COLO668 (cell line): Measurements from ENCODE around the gene TIMM10.

ENCODE experiments used
- DNase-seq: peaks from one replicate; lab custom pipeline; 2025; ENCODE audit not compliant: unreplicated experiment; lab: John Stamatoyannopoulos, UW

The TIMM10 gene, protein sequence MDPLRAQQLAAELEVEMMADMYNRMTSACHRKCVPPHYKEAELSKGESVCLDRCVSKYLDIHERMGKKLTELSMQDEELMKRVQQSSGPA

GRCh38 chr11:57530596-57531507, at the start of gene TIMM10:
Gene TIMM10 (minus strand): TSS chr11:57530754. CDS start chr11:57530189, 565 bp downstream.
- peak; percentile 95 for DNase-seq

- DNase-seq = no peak
These were observed 43.5 kb upstream of the TIMM10 start for GRCh38 chr11:57574061-57574460.

DNA sequence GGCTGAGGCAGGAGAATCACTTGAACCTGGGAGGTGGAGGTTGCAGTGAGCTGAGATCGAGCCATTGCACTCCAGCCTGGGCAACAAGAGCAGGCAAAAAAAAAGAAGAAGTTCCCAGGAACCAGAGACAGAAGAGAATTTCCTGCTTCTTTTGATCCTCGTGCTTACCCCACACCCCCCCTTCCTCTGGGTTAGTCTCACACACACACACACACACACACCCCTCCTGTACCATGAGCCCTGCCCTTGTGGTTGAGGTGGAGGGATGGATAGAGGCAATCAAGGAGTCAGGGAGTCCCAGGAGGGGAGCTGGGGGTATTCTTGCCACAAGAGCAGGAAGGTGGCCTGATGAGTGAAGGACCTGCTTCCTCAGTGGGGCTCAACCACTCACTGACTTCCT, 41.1 kb upstream of the TIMM10 start:
- DNase-seq = no peak

DNA sequence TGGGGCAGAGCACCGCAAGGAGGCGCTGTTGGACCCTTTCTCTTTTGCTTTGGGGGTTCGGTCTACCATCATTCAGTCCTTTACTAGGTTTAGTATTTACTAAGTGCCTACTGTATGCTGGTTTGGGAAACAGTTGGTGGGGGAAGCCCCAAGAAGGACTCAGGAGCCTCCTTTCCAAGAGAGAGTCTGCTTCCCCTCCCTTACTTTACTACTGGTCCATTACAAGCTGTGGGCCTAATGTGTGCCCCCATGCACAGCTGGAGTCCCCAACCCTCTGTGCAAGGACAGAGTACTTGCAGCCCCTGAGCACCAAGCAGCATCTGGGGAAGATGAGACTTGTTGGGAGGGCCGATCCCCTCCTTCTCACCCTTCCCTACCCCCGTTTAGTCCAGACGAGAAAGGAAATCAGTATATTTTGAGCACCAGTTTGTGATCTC, 37.8 kb upstream of the TIMM10 start:
- no peak for DNase-seq

DNA sequence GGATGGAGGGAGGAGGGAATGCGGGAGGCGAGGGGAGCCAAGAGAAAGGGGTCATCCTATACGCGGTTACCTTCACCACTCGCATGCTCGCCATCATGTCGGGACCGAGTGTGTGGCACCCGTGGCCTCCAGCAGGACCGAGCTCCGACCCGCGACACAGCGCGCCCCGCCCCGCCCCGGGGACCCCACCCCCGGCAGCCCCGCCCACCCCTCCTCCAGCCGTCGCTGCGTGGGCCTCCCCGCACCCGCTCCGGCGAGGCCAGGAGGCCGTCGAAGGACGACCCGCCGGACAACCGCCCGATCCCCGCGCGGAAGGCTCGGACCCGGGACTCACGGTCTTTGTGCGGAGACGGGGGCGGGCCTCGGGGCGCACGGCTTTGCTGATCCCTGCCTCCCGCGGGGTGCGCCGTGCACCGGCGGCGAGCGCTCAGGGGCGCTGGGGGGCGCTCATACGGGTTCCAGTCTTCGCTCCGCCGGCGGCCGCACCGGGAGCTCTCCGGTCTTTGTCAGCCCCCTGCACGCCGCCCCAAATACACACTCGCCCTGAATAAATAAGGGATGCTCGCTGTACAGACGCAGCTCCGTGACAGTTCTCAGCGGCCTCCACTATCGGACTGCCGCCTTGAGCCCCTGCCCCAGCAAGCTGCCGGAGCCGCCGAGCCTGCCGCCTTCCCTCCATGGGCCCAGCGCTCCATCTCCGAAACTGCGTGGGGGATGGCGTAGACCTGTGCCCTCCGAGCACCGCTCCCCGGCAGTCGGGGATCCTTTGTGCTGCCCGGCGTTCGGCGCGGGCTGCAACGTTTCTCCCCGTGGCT, 37.2 kb upstream of the TIMM10 start, which contains the start of gene UBE2L6:
Gene UBE2L6, minus strand, starts transcription at position 158 of the 815 bp plus-strand sequence. Its CDS starts 61 bp downstream, at position 97.
- peak; percentile 74 for DNase-seq

DNA sequence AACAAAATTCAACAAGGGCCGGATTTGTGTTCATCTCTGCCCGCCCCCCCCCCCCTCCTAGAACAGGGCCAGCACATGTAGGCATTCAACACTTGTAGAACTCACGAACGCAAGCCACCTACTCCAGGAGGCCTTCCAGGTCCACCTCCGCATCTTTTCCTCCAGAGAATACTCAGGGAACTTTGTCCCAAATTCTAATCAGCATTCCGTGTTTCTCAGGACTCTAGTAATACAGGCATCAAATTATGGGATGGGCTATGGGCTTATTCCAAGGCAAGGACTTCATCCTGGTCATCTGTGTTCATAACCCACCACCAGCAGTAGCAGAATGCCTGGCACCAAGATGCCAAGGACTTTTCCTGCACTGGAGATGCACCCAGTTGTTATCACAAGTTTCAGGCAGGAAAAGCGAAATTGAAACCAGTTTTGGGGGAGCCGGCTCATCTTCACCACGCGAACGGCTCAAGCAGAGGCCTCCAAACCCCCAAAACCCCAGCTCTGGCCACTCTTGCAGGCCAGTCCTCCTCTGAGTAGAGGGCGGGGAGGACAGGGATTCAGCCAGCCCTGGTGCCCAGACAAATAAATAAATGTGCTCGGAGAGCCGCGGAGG, 36.5 kb upstream of the TIMM10 start:
- DNase-seq = no peak

DNA sequence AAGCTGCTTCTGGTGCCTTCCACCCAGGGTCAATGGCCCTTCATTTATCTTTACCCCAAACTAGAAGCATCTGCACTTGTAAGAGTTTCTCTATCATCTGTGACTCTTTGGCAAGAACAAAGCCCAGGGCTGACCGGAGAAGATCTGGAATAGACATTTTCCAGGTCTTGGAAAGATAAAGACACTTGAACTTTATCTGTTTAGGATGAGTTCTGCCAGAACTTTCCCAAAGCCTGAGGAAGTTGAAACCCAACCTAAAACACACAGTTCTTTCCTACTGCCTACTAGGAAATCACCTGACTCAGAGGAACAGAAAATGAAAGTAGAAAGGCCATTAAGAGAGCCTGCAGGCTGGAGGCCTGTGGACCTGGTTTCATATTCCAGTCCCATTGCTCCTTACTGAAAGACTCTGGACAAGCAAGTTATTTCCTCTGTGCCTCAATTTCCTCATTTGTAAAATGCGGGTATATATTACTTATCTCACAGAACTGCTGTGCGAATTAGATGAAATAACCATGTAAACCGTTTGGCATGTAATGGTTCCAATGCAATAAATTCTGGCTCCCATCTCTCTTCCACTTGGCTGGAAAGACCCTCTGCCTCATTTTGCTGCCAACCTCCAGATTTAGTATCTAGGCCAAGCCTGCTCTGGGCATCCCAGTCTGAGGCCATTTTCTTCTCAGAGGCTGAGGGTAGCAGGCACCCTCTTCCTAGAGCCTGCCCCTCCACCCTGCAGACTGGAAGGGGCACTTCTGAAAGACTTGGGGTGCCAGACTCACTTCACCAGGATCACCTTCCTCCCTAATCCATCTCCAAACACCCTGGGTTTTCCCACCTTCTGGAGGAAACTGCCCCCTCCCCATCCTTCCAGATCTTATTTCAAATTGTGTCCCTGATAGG, 35.7 kb upstream of the TIMM10 start:
- peak; percentile 6 for DNase-seq

GRCh38 chr11:57562596-57562995, 32.0 kb upstream of the TIMM10 start:
- no peak for DNase-seq

- no peak for DNase-seq
These were observed 29.6 kb upstream of the TIMM10 start for GRCh38 chr11:57560146-57560545.

DNA sequence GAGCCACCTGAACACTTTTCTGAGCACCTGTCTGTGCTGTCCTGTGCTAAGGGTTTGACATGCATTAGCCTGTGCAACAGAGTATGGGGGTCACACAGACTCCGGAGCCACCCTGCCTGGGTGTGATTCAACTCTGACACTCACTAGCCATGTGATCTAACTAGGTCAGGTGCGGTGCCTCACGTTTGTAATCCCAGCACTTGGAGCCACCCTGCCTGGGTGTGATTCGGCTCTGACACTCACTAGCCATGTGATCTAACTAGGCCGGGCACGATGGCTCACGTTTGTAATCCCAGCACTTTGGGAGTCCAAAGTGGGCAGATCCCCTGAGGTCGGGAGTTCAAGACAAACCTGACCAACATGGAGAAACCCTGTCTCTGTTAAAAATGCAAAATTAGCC, 25.5 kb upstream of the TIMM10 start:
- DNase-seq = no peak

GRCh38 chr11:57555393-57555792, 24.8 kb upstream of the TIMM10 start:
- DNase-seq = no peak

DNA sequence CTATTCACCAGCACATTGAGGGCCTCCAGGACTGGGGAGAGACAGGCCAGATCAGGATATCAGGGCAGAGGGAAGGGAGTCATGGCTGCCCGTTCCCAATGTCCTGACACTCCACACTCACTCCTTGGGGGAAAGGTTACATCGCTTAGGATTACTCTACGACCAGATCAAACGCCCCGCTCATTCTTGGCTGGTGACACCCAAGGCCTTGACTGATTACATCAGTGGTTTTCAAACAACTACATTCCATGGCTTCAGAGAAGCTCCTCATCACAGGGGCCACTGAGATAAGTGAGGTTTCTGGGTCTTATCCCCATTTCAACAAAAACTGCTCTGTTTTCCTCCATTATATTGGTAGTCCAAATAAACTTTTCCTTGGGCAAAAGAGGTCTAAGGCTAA, 21.9 kb upstream of the TIMM10 start:
- no peak for DNase-seq

- no peak for DNase-seq
These were observed 21.4 kb upstream of the TIMM10 start for GRCh38 chr11:57551941-57552340.

- no peak for DNase-seq
These were observed 19.4 kb upstream of the TIMM10 start for GRCh38 chr11:57549983-57550382.

- DNase-seq = no peak
These were observed 17.4 kb upstream of the TIMM10 start for GRCh38 chr11:57547854-57548377.

GRCh38 chr11:57546869-57547475, 16.4 kb upstream of the TIMM10 start:
- DNase-seq = no peak

DNA sequence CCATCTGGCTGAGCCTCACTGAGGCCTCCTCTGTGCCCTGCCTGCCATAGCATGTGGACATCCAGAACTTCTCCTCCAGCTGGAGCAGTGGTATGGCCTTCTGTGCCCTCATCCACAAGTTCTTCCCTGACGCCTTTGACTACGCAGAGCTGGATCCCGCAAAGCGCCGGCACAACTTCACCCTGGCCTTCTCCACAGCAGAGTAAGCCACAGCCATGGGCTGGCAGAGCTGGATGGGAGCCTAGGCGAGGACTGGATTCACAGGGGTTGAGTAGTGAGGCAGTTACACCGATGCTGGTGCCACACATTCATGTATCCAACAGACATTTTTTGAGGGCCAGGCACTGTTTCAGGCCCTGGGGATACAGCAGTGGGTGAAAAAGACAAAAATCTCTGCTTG, 15.9 kb upstream of the TIMM10 start:
- DNase-seq = no peak

GRCh38 chr11:57545883-57546282, 15.3 kb upstream of the TIMM10 start:
- no peak for DNase-seq

DNA sequence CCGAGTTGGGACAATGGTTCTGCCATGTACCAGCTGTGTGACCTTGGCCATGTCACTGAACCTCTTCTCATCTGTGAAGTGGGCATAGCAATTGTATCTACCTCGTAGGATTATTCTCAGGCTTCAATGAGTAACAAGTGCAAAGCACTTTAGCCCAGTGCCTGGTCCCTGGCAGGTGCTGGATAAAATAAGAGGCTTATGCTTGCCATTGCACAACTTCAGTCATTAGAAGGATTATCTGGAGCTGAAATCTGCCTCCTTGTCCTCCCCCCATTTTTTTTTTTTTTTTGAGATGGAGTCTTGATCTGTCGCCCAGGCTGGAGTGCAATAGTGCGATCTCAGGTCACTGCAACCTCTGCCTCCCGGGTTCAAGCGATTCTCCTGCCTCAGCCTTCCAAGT, 14.0 kb upstream of the TIMM10 start:
- DNase-seq = no peak

DNA sequence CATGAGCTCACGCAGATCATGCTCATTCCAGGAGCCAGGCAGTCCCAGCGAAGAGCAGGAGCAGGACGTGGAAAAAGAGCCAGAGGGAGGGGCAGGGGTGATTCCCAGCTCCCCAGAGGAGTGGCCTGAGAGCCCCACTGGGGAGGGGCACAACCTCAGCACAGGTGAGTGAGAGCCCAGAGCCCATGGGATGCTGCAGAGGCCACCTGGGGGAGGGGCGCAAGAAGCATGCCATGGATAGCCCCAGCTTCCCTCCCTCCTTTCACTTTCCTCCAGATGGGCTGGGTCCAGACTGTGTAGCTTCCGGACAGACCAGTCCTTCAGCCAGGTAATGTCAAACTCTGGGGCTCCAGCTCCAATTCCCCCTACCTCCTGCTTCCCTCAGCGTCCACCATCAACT, 13.0 kb upstream of the TIMM10 start:
- no peak for DNase-seq
